Lung (tissue), 12 donors: Measurements from ENCODE around the gene AFAP1. TPM values are rescaled to one million over a fixed set of nuclear protein-coding genes. Genes with fewer than 3 reads are reported as not detected.
A peak's percentile ranks its signal among the peaks of the same experiment; 100 is the strongest.

ENCODE experiments used
- ATAC-seq: fragments of 200-7000 bp; cut with Tn5 transposase; one replicate; pipeline ENCODE4 v1.9.1; 2020; ENCODE audit warnings: moderate number of reproducible peaks; ENCODE audit not compliant: insufficient read depth, low FRiP score
- DNase-seq, 3 donors: peaks; one replicate each; pipeline ENCODE4 v3.0.0-alpha.2; 2013 to 2017
- H3K27ac ChIP-seq, 2 donors: one replicate each; pipeline ENCODE4 v1.5.1; 2013; ENCODE audit warnings: mild to moderate bottlenecking in 2 of 2, moderate library complexity in 2 of 2, control low read depth in 1 of 2, inconsistent platforms in 1 of 2, low read depth in 1 of 2, low read length in 1 of 2
- H3K27me3 ChIP-seq, 3 donors: one replicate each; pipeline ENCODE4 v1.5.1; 2013; ENCODE audit warnings: low read length in 2 of 3; ENCODE audit not compliant: control insufficient read depth in 3 of 3, insufficient read depth in 3 of 3
- H3K36me3 ChIP-seq, 4 donors: one replicate each; pipeline ENCODE4 v1.5.1; 2013; ENCODE audit warnings: low read length in 4 of 4, mild to moderate bottlenecking in 1 of 4, moderate library complexity in 1 of 4; ENCODE audit not compliant: control insufficient read depth in 4 of 4, insufficient read depth in 4 of 4
- H3K4me1 ChIP-seq, 5 donors: one replicate each; pipeline ENCODE4 v1.5.1; 2013; ENCODE audit warnings: low read length in 5 of 5, mild to moderate bottlenecking in 2 of 5, moderate library complexity in 1 of 5; ENCODE audit not compliant: control insufficient read depth in 5 of 5, insufficient read depth in 5 of 5
- H3K4me3 ChIP-seq: one replicate; pipeline ENCODE4 v1.5.1; 2013; ENCODE audit warnings: mild to moderate bottlenecking, control low read depth, moderate library complexity
- H3K9ac ChIP-seq, 2 donors: one replicate each; pipeline ENCODE4 v1.5.1; 2013; ENCODE audit warnings: low read length in 2 of 2, control low read depth in 1 of 2; ENCODE audit not compliant: insufficient read depth in 1 of 2
- H3K9me3 ChIP-seq, 4 donors: one replicate each; pipeline ENCODE4 v1.5.1; 2013; ENCODE audit warnings: low read length in 3 of 4, mild to moderate bottlenecking in 1 of 4, moderate library complexity in 1 of 4; ENCODE audit not compliant: control insufficient read depth in 4 of 4, insufficient read depth in 3 of 4
- WGBS, 2 donors: extraction: QIAGEN DNeasy Blood & Tissue Kit; methylation state at CpG; one replicate each; pipeline ENCODE4 v1.1.7; 2013; 5-methylcytosine and 5-hydroxymethylcytosine counted together
- polyA plus RNA-seq, 2 donors: library from polyadenylated mRNA; stranded (reverse); fragments of 200-250 nt; gene quantifications; one replicate each; pipeline ENCODE4 v1.2.1, GENCODE V29; 2013
- total RNA-seq, 2 donors: library from RNA; depleted of rRNA in 1 of 2; stranded (reverse); fragments of >200 nt in 1 of 2; gene quantifications; one replicate each; pipeline ENCODE4 v1.2.1, GENCODE V29; 2014 to 2021
- TF ChIP-seq, protein P1 (sequence below): IDR thresholded peaks from 2 replicates; pipeline ENCODE4 v1.5.1; 2012; ENCODE audit warnings: mild to moderate bottlenecking; ENCODE audit errors: control extremely low read depth, extremely low read depth
- donor health status: control.
- donor health status: control.
- donor health status: Bipolar disorder and iron deficiency.
- donor health status: healthy.
- donor health status: DM: yes; HTN: yes; CAD: no.

AFAP1 gene
- total and polyA plus RNA-seq, 4 donors = 5.3 to 34.1 (median 12.3) TPM

DNA sequence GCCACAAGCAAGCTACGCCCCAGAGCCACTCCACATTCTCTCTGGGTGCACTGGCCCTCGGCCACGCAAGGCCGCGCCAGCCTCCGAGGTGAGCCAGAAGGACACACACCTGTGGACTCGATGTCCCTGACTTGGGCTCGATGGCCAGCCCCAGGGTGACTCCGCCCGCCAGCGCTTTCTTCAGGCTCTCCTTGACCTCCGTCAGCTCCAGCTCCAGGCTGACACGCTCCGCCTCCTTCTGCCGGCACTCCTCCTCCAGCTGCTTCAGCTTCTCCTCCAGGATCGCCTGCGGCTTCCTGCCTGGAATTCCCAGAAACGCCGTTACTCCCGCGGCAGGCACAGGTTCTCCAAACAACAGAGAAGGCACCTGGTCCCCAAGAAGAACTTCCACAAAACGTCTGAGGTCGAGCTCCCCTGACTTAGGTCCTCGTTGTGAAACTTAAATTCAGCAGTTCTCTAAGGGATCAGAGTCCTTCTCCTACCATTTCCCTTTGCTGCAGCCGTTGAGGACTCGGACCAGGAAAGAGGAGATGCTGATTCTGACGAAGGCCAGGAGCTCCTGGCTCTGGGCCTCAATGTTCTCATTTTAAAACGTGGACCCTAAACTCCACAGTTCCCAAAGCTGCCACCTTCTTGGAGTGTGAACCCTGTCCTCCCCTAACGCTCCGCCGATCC lies 166.8 kb downstream of the AFAP1 start:
- DNase-seq (peak; percentile 47 to 50 (median 49)), ATAC-seq (no peak)
- Histone ChIP-seq H3K9ac (no peak overlapping the region), H3K27me3 (no peaks in the 10 kb centered on the region), H3K27ac (no peak overlapping the region), H3K9me3 (no peaks in the 10 kb centered on the region), H3K4me1 (no peaks in the 10 kb centered on the region), H3K4me3 (no peak overlapping the region), H3K36me3 (peaks cover 0 to 45% (median 31%) of the 10 kb centered on the region in 4 donors)
- TF ChIP-seq, protein P1, sequence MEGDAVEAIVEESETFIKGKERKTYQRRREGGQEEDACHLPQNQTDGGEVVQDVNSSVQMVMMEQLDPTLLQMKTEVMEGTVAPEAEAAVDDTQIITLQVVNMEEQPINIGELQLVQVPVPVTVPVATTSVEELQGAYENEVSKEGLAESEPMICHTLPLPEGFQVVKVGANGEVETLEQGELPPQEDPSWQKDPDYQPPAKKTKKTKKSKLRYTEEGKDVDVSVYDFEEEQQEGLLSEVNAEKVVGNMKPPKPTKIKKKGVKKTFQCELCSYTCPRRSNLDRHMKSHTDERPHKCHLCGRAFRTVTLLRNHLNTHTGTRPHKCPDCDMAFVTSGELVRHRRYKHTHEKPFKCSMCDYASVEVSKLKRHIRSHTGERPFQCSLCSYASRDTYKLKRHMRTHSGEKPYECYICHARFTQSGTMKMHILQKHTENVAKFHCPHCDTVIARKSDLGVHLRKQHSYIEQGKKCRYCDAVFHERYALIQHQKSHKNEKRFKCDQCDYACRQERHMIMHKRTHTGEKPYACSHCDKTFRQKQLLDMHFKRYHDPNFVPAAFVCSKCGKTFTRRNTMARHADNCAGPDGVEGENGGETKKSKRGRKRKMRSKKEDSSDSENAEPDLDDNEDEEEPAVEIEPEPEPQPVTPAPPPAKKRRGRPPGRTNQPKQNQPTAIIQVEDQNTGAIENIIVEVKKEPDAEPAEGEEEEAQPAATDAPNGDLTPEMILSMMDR = no peak
- WGBS, 2 donors = 78 to 80% methylated on average over 31 of the region's 31 CpGs

DNA sequence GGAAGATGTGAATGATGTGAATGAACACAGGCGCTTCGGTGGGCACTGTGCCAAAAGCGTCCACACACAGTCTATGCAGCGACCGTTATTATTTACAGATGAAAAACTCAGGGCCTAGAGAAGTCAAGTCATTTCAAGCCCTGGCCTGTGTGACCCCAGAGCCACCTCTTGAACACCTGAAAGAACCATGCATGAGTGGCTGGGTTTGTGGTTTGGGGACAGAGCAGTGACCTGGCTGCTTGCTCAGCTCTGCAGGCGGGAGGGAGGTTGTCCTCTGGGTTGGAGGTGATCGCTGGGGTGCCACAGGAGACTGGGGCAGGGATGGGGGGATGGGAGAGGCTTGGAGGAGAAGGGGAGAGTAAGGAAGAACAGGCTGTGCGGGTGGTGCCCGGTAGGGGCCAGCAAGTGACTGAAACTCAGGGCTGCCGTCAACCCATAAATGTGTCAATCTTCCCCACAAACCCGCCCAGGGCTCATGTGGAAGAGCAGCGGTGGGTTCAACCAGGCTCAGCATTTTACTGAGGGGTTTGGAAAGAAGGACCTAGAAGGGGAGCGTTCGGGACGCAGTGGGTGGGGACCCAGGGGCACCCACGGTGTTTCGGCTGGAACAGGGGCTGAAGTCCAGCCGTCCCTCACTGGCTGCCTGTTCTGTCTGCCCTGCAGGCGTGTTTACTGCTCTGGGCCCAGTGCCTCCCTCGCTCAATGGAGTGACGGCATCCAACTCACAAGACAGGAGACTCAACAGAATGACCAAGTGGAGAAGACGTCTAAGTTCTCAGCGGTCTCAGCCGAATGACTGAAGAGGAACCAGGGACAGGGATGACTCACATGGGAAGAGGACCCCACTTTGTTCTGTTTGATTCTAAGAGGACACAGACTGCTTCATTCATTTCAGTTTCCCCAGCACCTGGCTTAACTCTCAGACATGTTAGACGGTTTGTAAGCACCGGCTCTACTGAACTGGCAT lies 167.8 kb downstream of the AFAP1 start:
- no peak overlapping the region for H3K9ac ChIP-seq
- peaks cover 0 to 40% (median 25%) of the 10 kb centered on the region in 4 donors for H3K36me3 ChIP-seq
- H3K27me3 ChIP-seq = no peaks in the 10 kb centered on the region
- DNase-seq = no peak
- no peaks in the 10 kb centered on the region for H3K4me1 ChIP-seq
- no peaks in the 10 kb centered on the region for H3K9me3 ChIP-seq
- 87% methylated on average over 25 to 26 of the region's 26 CpGs for WGBS, 2 donors
- TF ChIP-seq, protein P1 = no peak
- H3K27ac ChIP-seq = no peak overlapping the region
- no peak overlapping the region for H3K4me3 ChIP-seq
- no peak for ATAC-seq

DNA sequence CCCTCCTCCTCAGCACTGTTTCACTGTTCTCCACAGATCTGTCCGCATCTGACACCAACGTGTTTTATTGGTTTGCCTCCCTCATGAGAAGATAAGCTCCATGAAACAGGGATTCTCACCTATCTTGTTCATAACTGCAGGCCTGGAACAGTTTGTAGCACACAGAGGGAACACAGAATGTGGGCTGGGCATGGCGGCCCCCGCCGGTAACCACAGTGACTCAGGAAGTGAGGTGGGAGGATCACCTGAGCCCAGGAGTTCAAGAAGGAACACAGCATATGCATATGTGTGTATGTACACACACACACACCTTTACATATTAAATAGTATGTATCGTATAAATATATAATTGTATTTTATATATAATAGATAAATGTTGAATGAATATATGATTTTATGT lies 168.6 kb downstream of the AFAP1 start:
- ATAC-seq (no peak), DNase-seq (no peak)
- Histone ChIP-seq H3K27ac (no peak overlapping the region), H3K9me3 (no peaks in the 10 kb centered on the region), H3K4me3 (no peak overlapping the region), H3K36me3 (peaks cover 0 to 45% (median 27%) of the 10 kb centered on the region in 4 donors), H3K27me3 (no peaks in the 10 kb centered on the region), H3K4me1 (no peaks in the 10 kb centered on the region), H3K9ac (no peak overlapping the region)
- WGBS, 2 donors = 59 to 70% methylated on average over 6 of the region's 6 CpGs
- TF ChIP-seq, protein P1 = no peak
